ENCODE measurements around the gene BAIAP2L1.
A peak's percentile ranks its signal among the peaks of the same experiment; 100 is the strongest.

The BAIAP2L1 gene

GRCh38 chr7:98278936-98279335 is 122.0 kb downstream of the BAIAP2L1 start:
- H3K27me3 ChIP-seq (ENCODE audit: control insufficient read depth, insufficient read depth, low read length) = no peaks in the 10 kb centered on the region
- peak overlapping the region; percentile 45 for H3K27ac ChIP-seq
- no peaks in the 10 kb centered on the region for H3K36me3 ChIP-seq (ENCODE audit: control insufficient read depth, insufficient read depth, low read length)
- no peak overlapping the region for H3K4me3 ChIP-seq (ENCODE audit: low read depth, low read length)
- peaks cover 21% of the 10 kb centered on the region for H3K4me1 ChIP-seq
- H3K9me3 ChIP-seq (ENCODE audit: control insufficient read depth, low read length) = no peaks in the 10 kb centered on the region
- no peak overlapping the region for H3K4me2 ChIP-seq (ENCODE audit: low read length)
- H3K9ac ChIP-seq = no peak overlapping the region
- TF ChIP-seq, protein P1, sequence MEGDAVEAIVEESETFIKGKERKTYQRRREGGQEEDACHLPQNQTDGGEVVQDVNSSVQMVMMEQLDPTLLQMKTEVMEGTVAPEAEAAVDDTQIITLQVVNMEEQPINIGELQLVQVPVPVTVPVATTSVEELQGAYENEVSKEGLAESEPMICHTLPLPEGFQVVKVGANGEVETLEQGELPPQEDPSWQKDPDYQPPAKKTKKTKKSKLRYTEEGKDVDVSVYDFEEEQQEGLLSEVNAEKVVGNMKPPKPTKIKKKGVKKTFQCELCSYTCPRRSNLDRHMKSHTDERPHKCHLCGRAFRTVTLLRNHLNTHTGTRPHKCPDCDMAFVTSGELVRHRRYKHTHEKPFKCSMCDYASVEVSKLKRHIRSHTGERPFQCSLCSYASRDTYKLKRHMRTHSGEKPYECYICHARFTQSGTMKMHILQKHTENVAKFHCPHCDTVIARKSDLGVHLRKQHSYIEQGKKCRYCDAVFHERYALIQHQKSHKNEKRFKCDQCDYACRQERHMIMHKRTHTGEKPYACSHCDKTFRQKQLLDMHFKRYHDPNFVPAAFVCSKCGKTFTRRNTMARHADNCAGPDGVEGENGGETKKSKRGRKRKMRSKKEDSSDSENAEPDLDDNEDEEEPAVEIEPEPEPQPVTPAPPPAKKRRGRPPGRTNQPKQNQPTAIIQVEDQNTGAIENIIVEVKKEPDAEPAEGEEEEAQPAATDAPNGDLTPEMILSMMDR (IDR thresholded peaks at IDR 0.05) = no peak
- peak overlapping the region; percentile 68 for H2AFZ ChIP-seq
- peaks cover 11% of the 10 kb centered on the region for H3K79me2 ChIP-seq

DNA sequence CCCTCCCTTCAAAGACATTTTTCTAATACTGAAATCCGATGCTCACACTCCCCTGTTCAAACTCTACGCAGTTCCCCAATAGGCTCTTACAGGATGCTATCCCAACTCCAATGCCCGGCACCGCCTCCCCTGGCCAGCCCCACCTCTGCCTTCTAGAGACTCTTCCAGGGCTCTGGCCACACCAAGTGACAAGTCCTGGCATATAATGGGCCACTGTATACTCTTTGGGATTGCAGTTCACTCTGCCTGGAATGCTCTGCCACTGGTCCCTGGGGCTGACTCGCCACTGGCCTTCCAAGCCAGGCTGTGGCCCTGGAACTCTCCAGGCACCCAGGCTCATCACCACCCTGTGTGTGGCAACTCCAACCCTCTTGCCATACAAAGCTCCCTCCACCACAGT is 122.5 kb downstream of the BAIAP2L1 start:
- TF ChIP-seq, protein P1 (IDR thresholded peaks at IDR 0.05) = no peak
- Histone ChIP-seq H3K9ac (no peak overlapping the region), H3K9me3 (ENCODE audit: control insufficient read depth, low read length) (no peaks in the 10 kb centered on the region), H3K27ac (no peak overlapping the region), H3K4me2 (ENCODE audit: low read length) (no peak overlapping the region), H3K36me3 (ENCODE audit: control insufficient read depth, insufficient read depth, low read length) (no peaks in the 10 kb centered on the region), H3K4me1 (peaks cover 21% of the 10 kb centered on the region), H3K4me3 (ENCODE audit: low read depth, low read length) (no peak overlapping the region), H3K79me2 (peaks cover 6% of the 10 kb centered on the region), H3K27me3 (ENCODE audit: control insufficient read depth, insufficient read depth, low read length) (no peaks in the 10 kb centered on the region), H2AFZ (no peak overlapping the region)

DNA sequence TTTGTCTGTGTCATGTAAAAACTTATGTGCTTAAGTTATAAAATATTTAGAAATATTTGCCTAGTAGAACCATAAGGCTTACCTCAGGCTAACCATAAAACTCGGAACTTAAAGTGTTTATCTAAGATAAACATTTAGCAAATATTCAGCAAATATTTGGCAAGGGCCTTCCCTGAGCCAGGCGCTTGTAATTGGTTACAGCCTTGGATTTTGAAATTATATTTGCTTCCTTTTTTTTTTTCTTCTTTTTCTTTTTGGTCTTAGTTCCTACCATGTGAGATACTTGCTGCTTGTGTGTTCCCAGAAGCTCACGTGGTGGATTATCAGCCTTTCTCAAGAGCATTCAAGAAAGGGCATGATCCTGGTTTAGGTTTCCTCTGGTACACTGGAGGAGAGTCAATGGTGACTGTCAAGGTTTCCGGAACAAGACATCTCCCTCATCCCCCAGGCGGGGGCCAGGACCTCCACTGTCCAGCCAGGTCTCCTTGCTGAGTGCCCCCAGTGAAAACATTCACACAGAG is 124.6 kb downstream of the BAIAP2L1 start:
- Histone ChIP-seq H3K9me3 (ENCODE audit: control insufficient read depth, low read length) (no peaks in the 10 kb centered on the region), H3K4me2 (ENCODE audit: low read length) (no peak overlapping the region), H3K36me3 (ENCODE audit: control insufficient read depth, insufficient read depth, low read length) (no peaks in the 10 kb centered on the region), H3K27me3 (ENCODE audit: control insufficient read depth, insufficient read depth, low read length) (no peaks in the 10 kb centered on the region), H3K27ac (no peak overlapping the region), H3K9ac (no peak overlapping the region), H3K79me2 (no peaks in the 10 kb centered on the region), H3K4me1 (peaks cover 15% of the 10 kb centered on the region), H3K4me3 (ENCODE audit: low read depth, low read length) (no peak overlapping the region), H2AFZ (no peak overlapping the region)
- TF ChIP-seq, protein P1 (IDR thresholded peaks at IDR 0.05) = no peak

GRCh38 chr7:98267303-98267702 is 133.6 kb downstream of the BAIAP2L1 start:
- TF ChIP-seq, protein P1 (IDR thresholded peaks at IDR 0.05) = no peak
- Histone ChIP-seq H2AFZ (no peak overlapping the region), H3K9ac (no peak overlapping the region), H3K4me2 (ENCODE audit: low read length) (no peak overlapping the region), H3K27ac (no peak overlapping the region), H3K4me1 (no peaks in the 10 kb centered on the region), H3K79me2 (no peaks in the 10 kb centered on the region), H3K36me3 (ENCODE audit: control insufficient read depth, insufficient read depth, low read length) (no peaks in the 10 kb centered on the region), H3K27me3 (ENCODE audit: control insufficient read depth, insufficient read depth, low read length) (no peaks in the 10 kb centered on the region), H3K9me3 (ENCODE audit: control insufficient read depth, low read length) (no peaks in the 10 kb centered on the region), H3K4me3 (ENCODE audit: low read depth, low read length) (no peak overlapping the region)

- Histone ChIP-seq H3K9me3 (ENCODE audit: control insufficient read depth, low read length) (no peaks in the 10 kb centered on the region), H3K4me3 (ENCODE audit: low read depth, low read length) (no peak overlapping the region), H3K9ac (no peak overlapping the region), H3K27me3 (ENCODE audit: control insufficient read depth, insufficient read depth, low read length) (no peaks in the 10 kb centered on the region), H3K79me2 (no peaks in the 10 kb centered on the region), H3K4me1 (no peaks in the 10 kb centered on the region), H3K36me3 (ENCODE audit: control insufficient read depth, insufficient read depth, low read length) (no peaks in the 10 kb centered on the region), H2AFZ (no peak overlapping the region), H3K27ac (no peak overlapping the region), H3K4me2 (ENCODE audit: low read length) (no peak overlapping the region)
- TF ChIP-seq, protein P1 (IDR thresholded peaks at IDR 0.05) = peak; percentile 26
Observed at GRCh38 chr7:98266840-98267239, 134.1 kb downstream of the BAIAP2L1 start.

All from parathyroid adenoma (tissue), 2 donors.